ENCODE measurements around the gene CKMT2. TPM values are rescaled to one million over a fixed set of nuclear protein-coding genes. Genes with fewer than 3 reads are reported as not detected.

Gene CKMT2
- total RNA-seq, 3 donors from 2014 or later, result 1.1 to 1.7 (median 1.6) TPM

DNA sequence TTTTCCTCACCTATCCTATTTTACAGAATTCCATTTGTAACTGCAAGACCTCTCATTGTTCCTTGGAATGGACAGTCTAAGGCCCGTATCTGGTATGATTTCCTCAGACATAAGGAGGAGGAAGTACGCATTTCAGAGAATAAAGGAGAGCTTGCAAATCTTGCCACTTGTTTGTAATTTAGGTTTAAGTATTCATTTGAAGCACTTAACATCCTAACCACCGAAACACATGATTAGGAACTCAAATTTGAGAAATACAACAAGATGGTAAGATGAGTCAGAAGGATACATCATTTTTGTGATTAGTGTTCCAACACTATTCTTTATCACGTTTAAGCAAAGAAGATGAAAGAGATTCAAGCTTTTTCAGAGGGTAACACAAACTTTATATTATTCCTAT is 64.4 kb downstream of the CKMT2 start:
- H3K36me3 ChIP-seq (ENCODE audit: low read depth), result no peaks in the 10 kb centered on the region
- ATAC-seq, result no peak
- intact Hi-C loops (cut with DNase I, micrococcal nuclease), result no loop called here
- no peak for DNase-seq
- H3K4me1 ChIP-seq (ENCODE audit: low read depth), result peaks cover 20% of the 10 kb centered on the region
- no peak for TF ChIP-seq CTCF (IDR thresholded peaks at IDR 0.05)
- peaks cover 4% of the 10 kb centered on the region for H3K9me3 ChIP-seq
- no peak overlapping the region for H3K4me3 ChIP-seq

DNA sequence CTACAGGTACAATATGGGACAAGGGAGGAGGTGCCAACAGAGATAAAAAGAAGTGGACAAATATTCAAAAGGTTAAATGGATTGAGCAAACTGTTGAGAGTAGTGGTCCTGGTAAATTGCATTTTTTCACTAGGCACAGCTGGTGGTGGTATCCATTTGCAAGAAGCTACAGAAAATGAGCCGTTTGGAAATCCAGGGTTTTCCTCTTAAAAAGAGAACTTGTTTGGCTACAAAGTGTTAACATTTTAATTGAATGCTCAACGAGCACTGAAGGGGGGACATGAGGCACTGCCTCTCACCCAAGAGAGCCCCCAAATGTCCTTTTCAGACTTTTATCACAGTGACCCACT is 67.8 kb downstream of the CKMT2 start:
- Histone ChIP-seq H3K36me3 (ENCODE audit: low read depth) (no peaks in the 10 kb centered on the region), H3K4me1 (ENCODE audit: low read depth) (peaks cover 21% of the 10 kb centered on the region), H3K9me3 (no peaks in the 10 kb centered on the region), H3K4me3 (peak overlapping the region; percentile 67)
- no peak for TF ChIP-seq CTCF (IDR thresholded peaks at IDR 0.05)
- ATAC-seq (no peak), DNase-seq (no peak)
- intact Hi-C loops (cut with DNase I, micrococcal nuclease), result no loop called here

DNA sequence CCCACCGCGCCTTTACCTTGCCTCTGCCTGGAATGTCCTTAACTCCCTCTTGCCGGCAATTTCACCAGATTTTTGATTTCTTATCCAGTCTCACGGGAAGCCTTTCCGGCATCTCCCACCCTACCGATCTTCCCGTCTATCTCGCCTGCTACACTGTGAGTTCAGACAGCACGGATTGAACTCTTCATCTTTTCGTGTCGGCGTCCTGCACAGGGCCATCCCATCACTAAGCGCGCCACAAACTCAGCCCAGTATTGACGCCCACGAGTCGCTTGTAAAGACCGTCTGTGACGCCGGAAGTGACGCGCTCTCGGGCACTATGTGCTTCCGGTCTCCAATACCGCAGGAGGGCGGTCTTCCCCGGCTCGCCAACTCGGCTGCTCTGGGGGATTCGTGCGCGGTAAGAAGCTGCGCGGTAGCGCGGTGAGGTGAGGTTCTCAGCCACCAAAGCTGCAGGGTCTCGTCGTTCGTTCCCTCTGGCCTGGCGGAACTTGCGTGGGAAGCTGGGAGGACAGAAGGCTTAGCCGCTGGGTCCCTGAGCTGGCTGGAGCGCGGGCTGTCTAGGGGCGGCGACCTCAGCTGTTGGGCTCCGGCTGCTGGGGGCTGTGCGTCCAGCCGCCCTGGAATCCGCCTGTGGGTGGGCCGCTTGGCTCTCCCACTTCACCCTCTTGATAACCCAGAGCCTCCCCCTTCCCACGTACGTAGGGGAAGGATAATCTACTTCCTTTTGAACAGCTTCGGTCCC is 68.3 kb downstream of the CKMT2 start, which contains the start of gene ZCCHC9:
Gene ZCCHC9, plus strand, starts transcription at position 317 of the 745 bp plus-strand sequence. CDS start 3,171 bp downstream, outside the sequence.
- Histone ChIP-seq H3K4me3 (peak within 1 kb of the TSS; percentile 67), H3K36me3 (ENCODE audit: low read depth) (no peaks in the 10 kb centered on the region), H3K4me1 (ENCODE audit: low read depth) (peaks cover 21% of the 10 kb centered on the region), H3K9me3 (no peaks in the 10 kb centered on the region)
- intact Hi-C loops (cut with DNase I, micrococcal nuclease), result no loop called here
- TF ChIP-seq CTCF (IDR thresholded peaks at IDR 0.05), result no peak
- peak; percentile 99 for ATAC-seq
- DNase-seq, result peak; percentile 94 to 96 (median 96)

GRCh38 chr5:81302596-81302995 is 69.5 kb downstream of the CKMT2 start:
- peaks cover 21% of the 10 kb centered on the region for H3K4me1 ChIP-seq (ENCODE audit: low read depth)
- no peak for TF ChIP-seq CTCF (IDR thresholded peaks at IDR 0.05)
- intact Hi-C loops (cut with DNase I, micrococcal nuclease), result no loop called here
- no peaks in the 10 kb centered on the region for H3K36me3 ChIP-seq (ENCODE audit: low read depth)
- H3K4me3 ChIP-seq, result no peak overlapping the region
- no peaks in the 10 kb centered on the region for H3K9me3 ChIP-seq
- ATAC-seq, result no peak
- no peak for DNase-seq

- Histone ChIP-seq H3K36me3 (ENCODE audit: low read depth) (no peaks in the 10 kb centered on the region), H3K4me1 (ENCODE audit: low read depth) (peaks cover 21% of the 10 kb centered on the region), H3K4me3 (no peak overlapping the region), H3K9me3 (no peaks in the 10 kb centered on the region)
- intact Hi-C loops (cut with DNase I, micrococcal nuclease), result no loop called here
- no peak for TF ChIP-seq CTCF (IDR thresholded peaks at IDR 0.05)
- DNase-seq, result no peak
- ATAC-seq, result no peak
Measured at GRCh38 chr5:81303563-81303962, 70.4 kb downstream of the CKMT2 start.
